GM12872 (cell line): ENCODE data around the gene RTRAF.

ENCODE experiments used
- CTCF ChIP-seq: IDR thresholded peaks from 3 replicates; pipeline ENCODE4 v1.5.1; 2011; ENCODE audit warnings: low read depth, mild to moderate bottlenecking, low read length, moderate library complexity; ENCODE audit not compliant: insufficient read depth

RTRAF gene

GRCh38 chr14:51989293-51990234 is at the start of gene RTRAF:
RTRAF (plus strand) TSS chr14:51989546; CDS start chr14:51989640, 94 bp downstream.
- TF ChIP-seq CTCF = no peak

- no peak for TF ChIP-seq CTCF
Observed at GRCh38 chr14:51939755-51940301, 49.5 kb upstream of the RTRAF start.

- no peak for TF ChIP-seq CTCF
Observed at GRCh38 chr14:51942971-51943370, 46.4 kb upstream of the RTRAF start.

GRCh38 chr14:51950007-51950406 is 39.3 kb upstream of the RTRAF start:
- TF ChIP-seq CTCF = no peak

- no peak for TF ChIP-seq CTCF
Observed at GRCh38 chr14:51951656-51952055, 37.7 kb upstream of the RTRAF start.

GRCh38 chr14:51954031-51954430 is 35.3 kb upstream of the RTRAF start:
- TF ChIP-seq CTCF = no peak

- 0 out of 3 replicates have a peak, but pooled peaks have one; percentile 13 for TF ChIP-seq CTCF
Observed at GRCh38 chr14:51954657-51955056, 34.7 kb upstream of the RTRAF start.
